Left ventricle myocardium inferior (tissue), 1 donor: ENCODE measurements around the gene ILKAP. TPM values are rescaled to one million over a fixed set of nuclear protein-coding genes. Genes with fewer than 3 reads are reported as not detected.

ENCODE experiments used
- DNase-seq: peaks from one replicate; pipeline ENCODE4 v3.0.0-alpha.2; 2020
- H3K27ac ChIP-seq: fragments of 200-600 bp; replicated peaks from 2 replicates; pipeline ENCODE4 v1.8.0; 2021
- H3K27me3 ChIP-seq: fragments of 200-600 bp; 2 replicates; pipeline ENCODE4 v1.8.0; 2021; ENCODE audit warnings: low read depth
- H3K36me3 ChIP-seq: fragments of 200-600 bp; 2 replicates; pipeline ENCODE4 v1.8.0; 2021
- H3K4me1 ChIP-seq: fragments of 200-600 bp; 2 replicates; pipeline ENCODE4 v1.8.0; 2021
- H3K4me3 ChIP-seq: fragments of 200-600 bp; 2 replicates; pipeline ENCODE4 v1.8.0; 2021; ENCODE audit warnings: mild to moderate bottlenecking, moderate library complexity
- H3K9me3 ChIP-seq: fragments of 200-600 bp; replicated peaks from 2 replicates; pipeline ENCODE4 v1.8.0; 2021
- CTCF ChIP-seq: fragments of 200-600 bp; IDR thresholded peaks from 2 replicates; pipeline ENCODE4 v1.8.0; 2021; ENCODE audit warnings: antibody characterized with exemption, mild to moderate bottlenecking, borderline replicate concordance
- intact Hi-C: fragments of 100-400 bp; cut with micrococcal nuclease; formaldehyde crosslinking; loops from one replicate; pipeline ENCODE4 v1.11.0; 2022
- total RNA-seq: library from RNA; stranded (reverse); fragmentation: NEBNext Ultra II Directional; extraction: Animal tissue kit (Norgen Biotek cat#: 25700); gene quantifications from one replicate; pipeline ENCODE4 v1.2.1, GENCODE V29; 2021
- donor health status: DM: no; HTN: yes; CAD: no; lungs with severe emphysema.

Gene ILKAP
- total RNA-seq, 1 donor from 2014 or later = 26.5 TPM

- intact Hi-C loops = no loop called here
- no peaks in the 10 kb centered on the region for H3K9me3 ChIP-seq
- H3K4me1 ChIP-seq = peaks cover 47% of the 10 kb centered on the region
- no peak for TF ChIP-seq CTCF
- H3K27me3 ChIP-seq = peaks cover 1% of the 10 kb centered on the region
- peak overlapping the region; percentile 67 for H3K27ac ChIP-seq
- no peak overlapping the region for H3K4me3 ChIP-seq
- no peak for DNase-seq
- peaks cover 9% of the 10 kb centered on the region for H3K36me3 ChIP-seq
Observed at GRCh38 chr2:238144262-238144661, 59.2 kb downstream of the ILKAP start.

GRCh38 chr2:238143239-238143951, 60.1 kb downstream of the ILKAP start:
- peak overlapping the region; percentile 56 for H3K4me3 ChIP-seq
- no peak for TF ChIP-seq CTCF
- H3K36me3 ChIP-seq = peaks cover 9% of the 10 kb centered on the region
- peak; percentile 46 for DNase-seq
- peaks cover 7% of the 10 kb centered on the region for H3K27me3 ChIP-seq
- peak overlapping the region; percentile 67 for H3K27ac ChIP-seq
- intact Hi-C loops = no loop called here
- H3K9me3 ChIP-seq = no peaks in the 10 kb centered on the region
- peaks cover 53% of the 10 kb centered on the region for H3K4me1 ChIP-seq

- peaks cover 61% of the 10 kb centered on the region for H3K4me1 ChIP-seq
- H3K36me3 ChIP-seq = peaks cover 9% of the 10 kb centered on the region
- H3K27me3 ChIP-seq = peaks cover 7% of the 10 kb centered on the region
- no peak for TF ChIP-seq CTCF
- no peaks in the 10 kb centered on the region for H3K9me3 ChIP-seq
- H3K4me3 ChIP-seq = peak overlapping the region; percentile 56
- no peak for DNase-seq
- intact Hi-C loops = no loop called here
- H3K27ac ChIP-seq = peak overlapping the region; percentile 67
Observed at GRCh38 chr2:238142382-238143205, 60.9 kb downstream of the ILKAP start.

GRCh38 chr2:238141541-238142318, 61.8 kb downstream of the ILKAP start:
- peak; percentile 36 for DNase-seq
- peak overlapping the region; percentile 67 for H3K27ac ChIP-seq
- intact Hi-C loops = no loop called here

More at GRCh38 chr2:238141541-238142318, 61.8 kb downstream of the ILKAP start:
- H3K4me3 ChIP-seq = peak overlapping the region; percentile 56
- H3K36me3 ChIP-seq = peaks cover 9% of the 10 kb centered on the region
- no peaks in the 10 kb centered on the region for H3K9me3 ChIP-seq
- H3K4me1 ChIP-seq = peaks cover 70% of the 10 kb centered on the region
- H3K27me3 ChIP-seq = peaks cover 7% of the 10 kb centered on the region
- TF ChIP-seq CTCF = no peak
